Urinary bladder (tissue), 4 donors: ENCODE results near the gene RCOR2. TPM values are rescaled to one million over a fixed set of nuclear protein-coding genes. Genes with fewer than 3 reads are reported as not detected.
"Not testable (repeated sequence)": the region's sequence is repeated elsewhere in the genome, so short reads cannot be mapped to it uniquely, and the experiment has no call there.

Experiments used
- DNase-seq: peaks from one replicate; pipeline ENCODE4 v3.0.0-alpha.2; 2015; ENCODE audit errors: extremely low spot score
- H3K27ac ChIP-seq: one replicate; pipeline ENCODE4 v1.5.1; 2013; ENCODE audit warnings: low read depth, mild to moderate bottlenecking, moderate library complexity
- H3K36me3 ChIP-seq: one replicate; pipeline ENCODE4 v1.6.1; 2013; ENCODE audit warnings: mild to moderate bottlenecking, moderate library complexity; ENCODE audit not compliant: insufficient read depth
- H3K4me1 ChIP-seq: one replicate; pipeline ENCODE4 v1.6.1; 2013; ENCODE audit warnings: mild to moderate bottlenecking, moderate library complexity; ENCODE audit not compliant: insufficient read depth
- H3K4me3 ChIP-seq: one replicate; pipeline ENCODE4 v1.5.1; 2013; ENCODE audit warnings: low read depth, low read length
- WGBS: extraction: QIAGEN DNeasy Blood & Tissue Kit; methylation state at CpG from one replicate; pipeline ENCODE4 v1.1.7; 2013; 5-methylcytosine and 5-hydroxymethylcytosine counted together
- polyA plus RNA-seq: library from polyadenylated mRNA; stranded (reverse); fragments of 200-250 nt; gene quantifications from one replicate; pipeline ENCODE4 v1.2.3, GENCODE V29; 2013
- total RNA-seq: library from RNA; depleted of rRNA; stranded (reverse); fragments of >200 nt; gene quantifications from one replicate; pipeline ENCODE4 v1.2.3, GENCODE V29; 2014
- donor health status: healthy with polysubstance abuse.
- donor health status: healthy.

Gene RCOR2
- 1.9 TPM for total RNA-seq
- 2.0 TPM for polyA plus RNA-seq

- H3K36me3 ChIP-seq, result no peaks in the 10 kb centered on the region
- no peak for DNase-seq
- peak within 1 kb of the TSS; percentile 55 for H3K4me3 ChIP-seq
- H3K4me1 ChIP-seq, result no peaks in the 10 kb centered on the region
- under 1% methylated on average over 85 of the region's 85 CpGs for WGBS
- peak within 1 kb of the TSS; percentile 14 for H3K27ac ChIP-seq
These were observed at the start of gene RCOR2 for GRCh38 chr11:63916837-63917691. TSS of gene RCOR2 (minus strand) at chr11:63917164. CDS start at chr11:63916456, 708 bp downstream.

GRCh38 chr11:63966444-63966843 lies 49.5 kb upstream of the RCOR2 start:
- WGBS, result 100% methylated on average over 1 of the region's 1 CpG
- no peak for DNase-seq
- H3K36me3 ChIP-seq, result no peaks in the 10 kb centered on the region
- H3K27ac ChIP-seq, result no peak overlapping the region
- H3K4me3 ChIP-seq, result no peak overlapping the region
- no peaks in the 10 kb centered on the region for H3K4me1 ChIP-seq

GRCh38 chr11:63963895-63964294 lies 46.9 kb upstream of the RCOR2 start:
- H3K4me3 ChIP-seq, DNase-seq, H3K36me3 ChIP-seq, H3K4me1 ChIP-seq, H3K27ac ChIP-seq: not testable (repeated sequence)
- WGBS, result 94% methylated on average over 4 of the region's 4 CpGs

- H3K4me1 ChIP-seq, result no peaks in the 10 kb centered on the region
- no peak overlapping the region for H3K4me3 ChIP-seq
- WGBS, result 23% methylated on average over 19 of the region's 19 CpGs
- no peak overlapping the region for H3K27ac ChIP-seq
- peak; percentile 71 for DNase-seq
- H3K36me3 ChIP-seq, result no peaks in the 10 kb centered on the region
These were observed 44.8 kb upstream of the RCOR2 start for GRCh38 chr11:63961608-63962412.

GRCh38 chr11:63958008-63958407 lies 41.0 kb upstream of the RCOR2 start:
- WGBS, result 87% methylated on average over 5 of the region's 5 CpGs
- no peak for DNase-seq
- no peaks in the 10 kb centered on the region for H3K4me1 ChIP-seq
- no peak overlapping the region for H3K27ac ChIP-seq
- no peaks in the 10 kb centered on the region for H3K36me3 ChIP-seq
- H3K4me3 ChIP-seq, result no peak overlapping the region

GRCh38 chr11:63952570-63952969 lies 35.6 kb upstream of the RCOR2 start:
- 97% methylated on average over 4 of the region's 4 CpGs for WGBS
- no peaks in the 10 kb centered on the region for H3K36me3 ChIP-seq
- no peak overlapping the region for H3K27ac ChIP-seq
- H3K4me1 ChIP-seq, result no peaks in the 10 kb centered on the region
- DNase-seq, result no peak
- no peak overlapping the region for H3K4me3 ChIP-seq

GRCh38 chr11:63951779-63952536 lies 35.0 kb upstream of the RCOR2 start:
- no peaks in the 10 kb centered on the region for H3K4me1 ChIP-seq
- H3K36me3 ChIP-seq, result no peaks in the 10 kb centered on the region
- WGBS, result 77% methylated on average over 20 of the region's 20 CpGs
- DNase-seq, result no peak
- no peak overlapping the region for H3K27ac ChIP-seq
- H3K4me3 ChIP-seq, result no peak overlapping the region

GRCh38 chr11:63945477-63946163 lies 28.7 kb upstream of the RCOR2 start:
- no peak overlapping the region for H3K4me3 ChIP-seq
- peak; percentile 56 for DNase-seq
- no peaks in the 10 kb centered on the region for H3K36me3 ChIP-seq
- H3K27ac ChIP-seq, result no peak overlapping the region
- WGBS, result 28% methylated on average over 14 of the region's 14 CpGs
- no peaks in the 10 kb centered on the region for H3K4me1 ChIP-seq

GRCh38 chr11:63944987-63945386 lies 28.0 kb upstream of the RCOR2 start:
- Histone ChIP-seq H3K27ac (no peak overlapping the region), H3K4me3 (no peak overlapping the region), H3K36me3 (no peaks in the 10 kb centered on the region), H3K4me1 (no peaks in the 10 kb centered on the region)
- DNase-seq, result no peak
- 37% methylated on average over 8 of the region's 8 CpGs for WGBS

GRCh38 chr11:63942803-63943202 lies 25.8 kb upstream of the RCOR2 start:
- DNase-seq, result no peak
- Histone ChIP-seq H3K36me3 (no peaks in the 10 kb centered on the region), H3K4me3 (no peak overlapping the region), H3K4me1 (no peaks in the 10 kb centered on the region), H3K27ac (no peak overlapping the region)
- WGBS, result 88% methylated on average over 3 of the region's 3 CpGs

GRCh38 chr11:63941901-63942300 lies 24.9 kb upstream of the RCOR2 start:
- Histone ChIP-seq H3K36me3 (no peaks in the 10 kb centered on the region), H3K4me3 (no peak overlapping the region), H3K4me1 (no peaks in the 10 kb centered on the region), H3K27ac (no peak overlapping the region)
- 83% methylated on average over 4 of the region's 4 CpGs for WGBS
- no peak for DNase-seq

GRCh38 chr11:63940786-63941185 lies 23.8 kb upstream of the RCOR2 start:
- 85% methylated on average over 6 of the region's 6 CpGs for WGBS
- H3K27ac ChIP-seq, result no peak overlapping the region

GRCh38 chr11:63939397-63939891 lies 22.5 kb upstream of the RCOR2 start:
- 5% methylated on average over 26 of the region's 26 CpGs for WGBS
- DNase-seq, result no peak
- H3K36me3 ChIP-seq, result no peaks in the 10 kb centered on the region
- H3K27ac ChIP-seq, result no peak overlapping the region
- peak overlapping the region; percentile 70 for H3K4me3 ChIP-seq
- no peaks in the 10 kb centered on the region for H3K4me1 ChIP-seq

More at GRCh38 chr11:63940786-63941185, 23.8 kb upstream of the RCOR2 start:
- H3K36me3 ChIP-seq, result no peaks in the 10 kb centered on the region
- no peak for DNase-seq
- no peaks in the 10 kb centered on the region for H3K4me1 ChIP-seq
- H3K4me3 ChIP-seq, result no peak overlapping the region
